K562 (cell line): ENCODE measurements around the gene MOB1A. TPM values are rescaled to one million over a fixed set of nuclear protein-coding genes. Genes with fewer than 3 reads are reported as not detected.
A peak's percentile ranks its signal among the peaks of the same experiment; 100 is the strongest.

Experiments used
- ATF3 ChIP-seq, 2 experiments: fragments of 450-650 bp in 1 of 2; sonication (generic) in 1 of 2; formaldehyde crosslinking in 1 of 2; IDR thresholded peaks in 1 of 2; conservative IDR thresholded peaks in 1 of 2; 2 replicates each; pipeline versions ENCODE4 v1.6.1 to v1.8.1; 2016 to 2023; ENCODE audit warnings: mild to moderate bottlenecking in 2 of 2, moderate library complexity in 2 of 2, inconsistent platforms in 1 of 2, missing genetic modification reagents in 1 of 2
- CBX3 ChIP-seq, 2 experiments: IDR thresholded peaks; 1 replicate in 1 of 2; 2 replicates in 1 of 2; pipeline ENCODE4 v1.6.1; 2012; ENCODE audit warnings: inconsistent platforms in 2 of 2, low read length in 2 of 2, borderline replicate concordance in 1 of 2, control low read depth in 1 of 2
- CHD1 ChIP-seq: fragments of 200-600 bp; sonication (generic); IDR thresholded peaks from one replicate; pipeline ENCODE4 v1.6.1; 2012; ENCODE audit warnings: mild to moderate bottlenecking, moderate library complexity, low read length, inconsistent platforms
- CTBP1 ChIP-seq: fragments of 450-650 bp; IDR thresholded peaks from 2 replicates; pipeline ENCODE4 v1.6.1; 2016; ENCODE audit warnings: borderline replicate concordance
- FOXJ2 ChIP-seq: fragments of 200-800 bp; sonication (Bioruptor generic); IDR thresholded peaks from 2 replicates; pipeline ENCODE4 v1.6.1; 2016; ENCODE audit warnings: missing genetic modification characterization, missing compliant biosample characterization
- FUS ChIP-seq: fragments of 200-400 bp; formaldehyde crosslinking; optimal IDR thresholded peaks from 2 replicates; pipeline ENCODE3; 2017; ENCODE audit warnings: low read depth, low read length
- HDAC2 ChIP-seq: fragments of 450-650 bp; IDR thresholded peaks from 2 replicates; pipeline ENCODE4 v1.6.1; 2016; ENCODE audit warnings: mild to moderate bottlenecking
- HMG20B ChIP-seq: fragments of 250-450 bp; sonication (Bioruptor Pico); IDR thresholded peaks from 2 replicates; pipeline ENCODE4 v1.5.0; 2021; ENCODE audit warnings: mild to moderate bottlenecking
- IFI16 ChIP-seq: fragments of 250-450 bp; sonication (Bioruptor Pico); IDR thresholded peaks from 2 replicates; pipeline ENCODE4 v2.1.2; 2022; ENCODE audit warnings: mild to moderate bottlenecking, inconsistent platforms
- KLF6 ChIP-seq: fragments of 250-450 bp; sonication (Bioruptor Pico); IDR thresholded peaks from 2 replicates; pipeline ENCODE4 v1.4.0; 2020; ENCODE audit warnings: mild to moderate bottlenecking, moderate library complexity, borderline replicate concordance
- MLX ChIP-seq, 2 experiments: fragments of 450-650 bp in 1 of 2; sonication (generic) in 1 of 2; formaldehyde crosslinking; conservative IDR thresholded peaks; 2 replicates each; pipeline versions ENCODE4 v1.4.0 to v1.8.1; 2020 to 2022; ENCODE audit warnings: mild to moderate bottlenecking in 1 of 2, missing genetic modification reagents in 1 of 2
- NFATC3 ChIP-seq: fragments of 450-650 bp; IDR thresholded peaks from 2 replicates; pipeline ENCODE4 v1.6.1; 2017; ENCODE audit warnings: mild to moderate bottlenecking
- SRF ChIP-seq, 2 experiments: fragments of 250-450, 450-650 bp in 1 of 2; sonication (Bioruptor Pico) in 1 of 2; sonication (generic) in 1 of 2; formaldehyde crosslinking; IDR thresholded peaks; 2 replicates each; pipeline versions ENCODE4 v1.5.0 to v1.5.1; 2020 to 2022; ENCODE audit warnings: mild to moderate bottlenecking in 1 of 2, missing genetic modification reagents in 1 of 2
- TBL1XR1 ChIP-seq, 2 experiments: IDR thresholded peaks; 2 replicates each; pipeline ENCODE4 v1.6.1; 2012; ENCODE audit warnings: improper control_type of control experiment in 2 of 2, low read length in 2 of 2, mild to moderate bottlenecking in 1 of 2
- THAP7 ChIP-seq: fragments of 250-450 bp; sonication (Bioruptor Pico); IDR thresholded peaks from 2 replicates; pipeline ENCODE4 v1.5.0; 2021
- THRB ChIP-seq: fragments of 450-650 bp; formaldehyde crosslinking; conservative IDR thresholded peaks from 2 replicates; pipeline ENCODE4 v1.4.0; 2022; ENCODE audit warnings: mild to moderate bottlenecking, missing genetic modification characterization
- TRIM25 ChIP-seq: fragments of 450-650 bp; IDR thresholded peaks from 2 replicates; pipeline ENCODE4 v1.7.0; 2016; ENCODE audit warnings: borderline replicate concordance
- ZNF134 ChIP-seq: fragments of 250-450 bp; sonication (Bioruptor Pico); conservative IDR thresholded peaks from 2 replicates; pipeline ENCODE4 v1.4.0; 2020
- ZNF212 ChIP-seq: fragments of 450-650 bp; formaldehyde crosslinking; IDR thresholded peaks from 2 replicates; pipeline ENCODE4 v1.4.0; 2020; ENCODE audit warnings: mild to moderate bottlenecking
- ZNF512 ChIP-seq: IDR thresholded peaks from 2 replicates; pipeline ENCODE4 v1.6.1; 2016; ENCODE audit warnings: missing genetic modification characterization, missing compliant biosample characterization
- polyA plus RNA-seq, 8 experiments: library from polyadenylated mRNA; depleted of rRNA in 4 of 8; stranded (reverse) in 5 of 8; unstranded in 3 of 8; fragments of >200 nt; fragmentation: Nextera tagmentation in 2 of 8; fragmentation: Illumina TruSeq in 1 of 8; extraction: Ambion mirVana in 2 of 8; extraction: Trizol in 1 of 8; gene quantifications; 2 replicates each; pipeline versions ENCODE4 v1.2.1 to v1.2.3, GENCODE V29; 2011 to 2014; ENCODE audit warnings: inconsistent platforms in 1 of 8, missing spikeins in 1 of 8
- total RNA-seq, 7 experiments: library from RNA; depleted of rRNA in 6 of 7; stranded (reverse); fragments of >200 nt in 6 of 7; fragmentation: Illumina TruSeq in 2 of 7; extraction: Trizol in 2 of 7; gene quantifications; 2 replicates each; pipeline versions ENCODE4 v1.2.1 to v1.2.3, GENCODE V29; 2011 to 2021; ENCODE audit warnings: low replicate concordance in 1 of 7

Gene MOB1A
- total and polyA plus RNA-seq, 9 of the 15 experiments (the other 6 are each of a cell fraction or from before 2014, with no cell fraction given) = 24.8 to 100 (median 60.2) TPM

- TF ChIP-seq THAP7 (CRISPR knock-in tag) = 0 out of 2 replicates have a peak, but pooled peaks have one; percentile 5
- no peak for TF ChIP-seq HMG20B (CRISPR knock-in tag)
- 0 out of 4 replicates have a peak, but pooled peaks of 1 of the 2 experiments have one; percentile 6 for TF ChIP-seq SRF (CRISPR knock-in tag; IDR thresholded peaks at IDR 0.05)
- TF ChIP-seq ATF3 (IDR thresholded peaks at IDR 0.05) = peak; percentile 28; the same call in 1 of the 2 replicates
- no peak for TF ChIP-seq ATF3 (CRISPR knock-in tag; conservative IDR thresholded peaks at IDR 0.05)
- 0 out of 2 replicates have a peak, but pooled peaks have one; percentile 78 for TF ChIP-seq KLF6
- TF ChIP-seq THRB = 0 out of 2 replicates have a peak, but pooled peaks have one; percentile 8
- peak; percentile 14; the same call in 1 of the 2 replicates for TF ChIP-seq CTBP1
- 0 out of 4 replicates have a peak, but pooled peaks of 1 of the 2 experiments have one; percentile 11 for TF ChIP-seq TBL1XR1 (IDR thresholded peaks at IDR 0.05; ENCODE audit: low read length in 2 of 2)
- TF ChIP-seq MLX (CRISPR knock-in tag; conservative IDR thresholded peaks at IDR 0.05) = peak in 1 of 2 experiments; percentile 89; a peak in 1 of 4 replicates
- 0 out of 3 replicates have a peak, but pooled peaks of 1 of the 2 experiments have one; percentile 5 for TF ChIP-seq CBX3 (IDR thresholded peaks at IDR 0.05; ENCODE audit: borderline replicate concordance in 1 of 2, low read length in 2 of 2)
- no peak for TF ChIP-seq ZNF134 (CRISPR knock-in tag)
- no peak for TF ChIP-seq FUS
- 0 out of 2 replicates have a peak, but pooled peaks have one; percentile 7 for TF ChIP-seq FOXJ2 (tag)
- TF ChIP-seq ZNF212 (CRISPR knock-in tag) = 0 out of 2 replicates have a peak, but pooled peaks have one; percentile 20
- no peak for TF ChIP-seq IFI16 (CRISPR knock-in tag)
- 0 out of 2 replicates have a peak, but pooled peaks have one; percentile 40 for TF ChIP-seq TRIM25
- peak; percentile 54 for TF ChIP-seq CHD1
- no peak for TF ChIP-seq ZNF512
- TF ChIP-seq HDAC2 = peak; percentile 27; the same call in 1 of the 2 replicates
- no peak for TF ChIP-seq NFATC3
These were observed 20.6 kb upstream of the MOB1A start (continued) for GRCh38 chr2:74199275-74199701.
